ENCODE data around the gene MEIS1.

Gene MEIS1

GRCh38 chr2:66507673-66508201 lies 72.8 kb downstream of the MEIS1 start:
- no peak for DNase-seq (ENCODE audit: low read depth)

- DNase-seq (ENCODE audit: low read depth), result no peak
These were observed 73.7 kb downstream of the MEIS1 start for GRCh38 chr2:66508484-66509071.

- DNase-seq (ENCODE audit: low read depth), result no peak
These were observed 74.4 kb downstream of the MEIS1 start for GRCh38 chr2:66509326-66509811.

- no peak for DNase-seq (ENCODE audit: low read depth)
These were observed 77.7 kb downstream of the MEIS1 start for GRCh38 chr2:66512626-66513025.

GRCh38 chr2:66515743-66516142 lies 80.8 kb downstream of the MEIS1 start:
- DNase-seq (ENCODE audit: low read depth), result no peak

GRCh38 chr2:66516499-66516898 lies 81.6 kb downstream of the MEIS1 start:
- no peak for DNase-seq (ENCODE audit: low read depth)

GRCh38 chr2:66517772-66518171 lies 82.8 kb downstream of the MEIS1 start:
- DNase-seq (ENCODE audit: low read depth), result no peak

- DNase-seq (ENCODE audit: low read depth), result no peak
These were observed 84.4 kb downstream of the MEIS1 start for GRCh38 chr2:66519264-66519843.

- DNase-seq (ENCODE audit: low read depth), result no peak
These were observed 86.5 kb downstream of the MEIS1 start for GRCh38 chr2:66521291-66521922.

GRCh38 chr2:66522611-66523376 lies 87.9 kb downstream of the MEIS1 start:
- no peak for DNase-seq (ENCODE audit: low read depth)

- DNase-seq (ENCODE audit: low read depth), result no peak
These were observed 88.5 kb downstream of the MEIS1 start for GRCh38 chr2:66523377-66523969.

- no peak for DNase-seq (ENCODE audit: low read depth)
These were observed 89.1 kb downstream of the MEIS1 start for GRCh38 chr2:66523990-66524389.

GRCh38 chr2:66525606-66526005 lies 90.7 kb downstream of the MEIS1 start:
- DNase-seq (ENCODE audit: low read depth), result no peak

GRCh38 chr2:66526180-66526579 lies 91.3 kb downstream of the MEIS1 start:
- DNase-seq (ENCODE audit: low read depth), result no peak

- DNase-seq (ENCODE audit: low read depth), result no peak
These were observed 94.2 kb downstream of the MEIS1 start for GRCh38 chr2:66528974-66529724.

- DNase-seq (ENCODE audit: low read depth), result no peak
These were observed 95.7 kb downstream of the MEIS1 start for GRCh38 chr2:66530651-66531050.

- DNase-seq (ENCODE audit: low read depth), result no peak
These were observed 96.2 kb downstream of the MEIS1 start for GRCh38 chr2:66531155-66531554.

- no peak for DNase-seq (ENCODE audit: low read depth)
These were observed 96.6 kb downstream of the MEIS1 start for GRCh38 chr2:66531567-66531966.

GRCh38 chr2:66532972-66533868 lies 98.3 kb downstream of the MEIS1 start:
- no peak for DNase-seq (ENCODE audit: low read depth)

- DNase-seq (ENCODE audit: low read depth), result no peak
These were observed 99.5 kb downstream of the MEIS1 start for GRCh38 chr2:66534461-66534860.

All from stimulated activated CD8-positive, alpha-beta memory T cell treated with anti-CD3 and anti-CD28 coated beads, Interleukin-7, amount 100 ng/mL, for 24 hours (primary cell).